UCSD-AML1 (cell line): Measurements from ENCODE around the gene TRIM3.
"Not testable (repeated sequence)": the region's sequence is repeated elsewhere in the genome, so short reads cannot be mapped to it uniquely, and the experiment has no call there.

Experiments used
- DNase-seq: peaks from one replicate; lab custom pipeline; 2025; ENCODE audit not compliant: unreplicated experiment; lab: John Stamatoyannopoulos, UW

TRIM3 gene

GRCh38 chr11:6473451-6474412, at the start of gene TRIM3:
Gene TRIM3 (minus strand): TSS chr11:6473941. CDS start chr11:6465695, 8,246 bp downstream.
- DNase-seq = peak; percentile 82

GRCh38 chr11:6523253-6523652, 49.5 kb upstream of the TRIM3 start:
- DNase-seq = no peak

GRCh38 chr11:6521946-6522345, 48.2 kb upstream of the TRIM3 start:
- DNase-seq = not testable (repeated sequence)

- no peak for DNase-seq
These were observed 46.5 kb upstream of the TRIM3 start for GRCh38 chr11:6520265-6520664.

GRCh38 chr11:6516865-6517264, 43.1 kb upstream of the TRIM3 start:
- no peak for DNase-seq

- DNase-seq = no peak
These were observed 32.0 kb upstream of the TRIM3 start for GRCh38 chr11:6505577-6506240.

GRCh38 chr11:6504166-6504565, 30.4 kb upstream of the TRIM3 start:
- DNase-seq = no peak

GRCh38 chr11:6502382-6502781, 28.6 kb upstream of the TRIM3 start:
- no peak for DNase-seq

- DNase-seq = no peak
These were observed 24.8 kb upstream of the TRIM3 start for GRCh38 chr11:6498544-6498943.

- DNase-seq = no peak
These were observed 24.4 kb upstream of the TRIM3 start for GRCh38 chr11:6498121-6498520.

GRCh38 chr11:6497069-6497839, 23.5 kb upstream of the TRIM3 start, which contains the start of gene DNHD1:
Gene DNHD1 (plus strand): TSS chr11:6497280. CDS start chr11:6498216, 936 bp downstream.
- DNase-seq = no peak

- no peak for DNase-seq
These were observed 15.6 kb upstream of the TRIM3 start for GRCh38 chr11:6489306-6489705.

- no peak for DNase-seq
These were observed 15.1 kb upstream of the TRIM3 start for GRCh38 chr11:6488821-6489220.

GRCh38 chr11:6488342-6488741, 14.6 kb upstream of the TRIM3 start:
- DNase-seq = no peak

GRCh38 chr11:6486938-6487337, 13.2 kb upstream of the TRIM3 start:
- DNase-seq = no peak

GRCh38 chr11:6486256-6486655, 12.5 kb upstream of the TRIM3 start:
- no peak for DNase-seq

- no peak for DNase-seq
These were observed 11.9 kb upstream of the TRIM3 start for GRCh38 chr11:6485661-6486060.

- no peak for DNase-seq
These were observed 9.3 kb upstream of the TRIM3 start for GRCh38 chr11:6483015-6483414.

GRCh38 chr11:6482441-6482840, 8.7 kb upstream of the TRIM3 start:
- no peak for DNase-seq

GRCh38 chr11:6481924-6482275, 8.2 kb upstream of the TRIM3 start:
- DNase-seq = no peak
